Fibroblast of the aortic adventitia (primary cell): ENCODE results near the gene INSYN2B. TPM values are rescaled to one million over a fixed set of nuclear protein-coding genes. Genes with fewer than 3 reads are reported as not detected.

Source experiments
- DNase-seq: peaks from one replicate; pipeline ENCODE4 v3.0.0-alpha.2; 2010; ENCODE audit warnings: low read depth
- H3K4me3 ChIP-seq: 2 replicates; pipeline ENCODE4 v1.5.1; 2011; ENCODE audit warnings: low read depth, mild to moderate bottlenecking, control low read depth, low read length, moderate library complexity
- CTCF ChIP-seq: IDR thresholded peaks from 2 replicates; pipeline ENCODE4 v1.5.1; 2011; ENCODE audit warnings: mild to moderate bottlenecking, low read length, control low read depth, inconsistent platforms; ENCODE audit not compliant: insufficient read depth
- total RNA-seq: library from RNA; depleted of rRNA; stranded (reverse); fragments of >200 nt; gene quantifications from 2 replicates; pipeline ENCODE4 v1.2.3, GENCODE V29; 2012; ENCODE audit warnings: low replicate concordance

INSYN2B gene
- total RNA-seq, 1 donor = 19.7 TPM

GRCh38 chr5:169895926-169896325, 84.4 kb downstream of the INSYN2B start:
- H3K4me3 ChIP-seq = no peak overlapping the region
- no peak for TF ChIP-seq CTCF
- peak; percentile 84 for DNase-seq

- DNase-seq = peak; percentile 75
- TF ChIP-seq CTCF = no peak
- no peak overlapping the region for H3K4me3 ChIP-seq
Measured at GRCh38 chr5:169893571-169893970, 86.7 kb downstream of the INSYN2B start.

GRCh38 chr5:169893010-169893409, 87.3 kb downstream of the INSYN2B start:
- DNase-seq = peak; percentile 39
- no peak overlapping the region for H3K4me3 ChIP-seq
- no peak for TF ChIP-seq CTCF

- DNase-seq = no peak
- no peak for TF ChIP-seq CTCF
- no peak overlapping the region for H3K4me3 ChIP-seq
Measured at GRCh38 chr5:169889572-169889971, 90.7 kb downstream of the INSYN2B start.

- H3K4me3 ChIP-seq = no peak overlapping the region
- no peak for DNase-seq
- TF ChIP-seq CTCF = no peak
Measured at GRCh38 chr5:169886677-169887076, 93.6 kb downstream of the INSYN2B start.

DNA sequence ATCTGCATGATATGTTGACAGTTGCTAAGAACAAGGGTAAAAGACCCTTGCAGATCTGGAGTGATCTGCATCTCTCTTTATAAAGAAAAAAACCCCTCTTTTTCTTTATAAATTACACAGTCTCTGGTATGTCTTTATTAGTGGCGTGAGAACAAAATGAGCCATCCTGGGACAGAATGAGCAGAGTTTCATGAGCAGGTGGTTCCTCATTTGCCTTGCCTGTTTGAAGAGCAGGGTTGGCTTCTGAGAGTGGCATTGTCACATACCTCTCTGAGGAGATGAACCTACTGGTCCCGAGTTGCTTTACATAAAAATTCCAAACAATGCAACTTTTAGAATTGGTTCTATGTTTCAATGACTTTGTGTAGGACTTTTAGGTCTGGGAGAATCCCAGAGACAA, 94.3 kb downstream of the INSYN2B start:
- TF ChIP-seq CTCF = no peak
- DNase-seq = no peak
- no peak overlapping the region for H3K4me3 ChIP-seq

- DNase-seq = no peak
- no peak overlapping the region for H3K4me3 ChIP-seq
- no peak for TF ChIP-seq CTCF
Measured at GRCh38 chr5:169881702-169882303, 98.5 kb downstream of the INSYN2B start.
